Astrocyte of the spinal cord (primary cell): Measurements from ENCODE around the gene ADCY9.

ENCODE experiments used
- DNase-seq: peaks from one replicate; pipeline ENCODE4 v3.0.0; 2011; ENCODE audit warnings: low read depth, low spot score
- H3K4me3 ChIP-seq: 2 replicates; pipeline ENCODE4 v1.5.1; 2011; ENCODE audit warnings: low read depth, mild to moderate bottlenecking, low read length, moderate library complexity
- CTCF ChIP-seq: IDR thresholded peaks from 2 replicates; pipeline ENCODE4 v1.5.1; 2012; ENCODE audit warnings: low read depth, mild to moderate bottlenecking, low read length, inconsistent platforms
- in situ Hi-C: cut with HindIII; loops from 2 replicates; pipeline ENCODE4 v1.10.0; 2017; ENCODE audit warnings: low sequenced_read_pairs

ADCY9 gene

GRCh38 chr16:4094127-4094773 is 22.0 kb downstream of the ADCY9 start:
- no peak for TF ChIP-seq CTCF
- no peak overlapping the region for H3K4me3 ChIP-seq
- DNase-seq, result no peak
- in situ Hi-C loops, result no loop called here

- no peak for DNase-seq
- in situ Hi-C loops, result no loop called here
- no peak for TF ChIP-seq CTCF
- H3K4me3 ChIP-seq, result no peak overlapping the region
Observed at GRCh38 chr16:4093495-4094126, 22.6 kb downstream of the ADCY9 start.

- DNase-seq, result no peak
- TF ChIP-seq CTCF, result no peak
- no peak overlapping the region for H3K4me3 ChIP-seq
- in situ Hi-C loops, result no loop called here
Observed at GRCh38 chr16:4092547-4093265, 23.5 kb downstream of the ADCY9 start.

- TF ChIP-seq CTCF, result no peak
- DNase-seq, result no peak
- in situ Hi-C loops, result no loop called here
- H3K4me3 ChIP-seq, result no peak overlapping the region
Observed at GRCh38 chr16:4091240-4092012, 24.8 kb downstream of the ADCY9 start.

- no peak for TF ChIP-seq CTCF
- in situ Hi-C loops, result no loop called here
- DNase-seq, result no peak
- H3K4me3 ChIP-seq, result no peak overlapping the region
Observed at GRCh38 chr16:4090351-4090851, 25.8 kb downstream of the ADCY9 start.

GRCh38 chr16:4089811-4090301 is 26.4 kb downstream of the ADCY9 start:
- in situ Hi-C loops, result no loop called here
- DNase-seq, result no peak
- TF ChIP-seq CTCF, result no peak
- no peak overlapping the region for H3K4me3 ChIP-seq
